Motor neuron (in vitro differentiated cells): ENCODE results near the gene GNLY. TPM values are rescaled to one million over a fixed set of nuclear protein-coding genes. Genes with fewer than 3 reads are reported as not detected.
A peak's percentile ranks its signal among the peaks of the same experiment; 100 is the strongest.

Experiments
- ATAC-seq, 8 experiments: fragments of 200-7000 bp; cut with Tn5 transposase; replicated peaks in 6 of 8; 2 replicates each; pipeline ENCODE4 v1.8.0; 2021; ENCODE audit warnings: mild to moderate bottlenecking in 8 of 8, moderate library complexity in 8 of 8
- H3K27ac ChIP-seq, 2 donors: fragments of 250-450 bp; sonication (Bioruptor Pico); 2 replicates each; pipeline ENCODE4 v1.9.0; 2021; ENCODE audit warnings: antibody characterized with exemption in 2 of 2, mild to moderate bottlenecking in 2 of 2, moderate library complexity in 1 of 2
- H3K4me1 ChIP-seq, 2 donors: fragments of 250-450 bp; sonication (Bioruptor Pico); replicated peaks in 1 of 2; 2 replicates each; pipeline ENCODE4 v1.6.1; 2021; ENCODE audit warnings: antibody characterized with exemption in 2 of 2, mild to moderate bottlenecking in 2 of 2, moderate library complexity in 1 of 2
- H3K4me3 ChIP-seq, 5 donors: fragments of 250-450 bp; sonication (Bioruptor Pico); 2 replicates each; pipeline ENCODE4 v1.9.0; 2021; ENCODE audit warnings: antibody characterized with exemption in 5 of 5, mild to moderate bottlenecking in 5 of 5, moderate library complexity in 4 of 5
- WGBS, 10 experiments: fragments of 450-650 bp; shearing (Covaris generic); methylation state at CpG; one replicate each; pipeline ENCODE4 v1.0.0; 2022; 5-methylcytosine and 5-hydroxymethylcytosine counted together
- in situ Hi-C, 9 experiments: fragments of 400-800 bp; cut with MboI; loops; one replicate each; pipeline ENCODE4 v1.15.0; 2021; ENCODE audit warnings: low sequenced_read_pairs in 9 of 9, low pct_unique_long_range_greater_than_20kb in 2 of 9; ENCODE audit not compliant: unreplicated experiment in 9 of 9
- total RNA-seq, 8 experiments: library from RNA; unstranded; fragments of 300-600 nt; gene quantifications; 2 replicates each; pipeline versions ENCODE4 v1.2.3 to v1.2.4, GENCODE V29; 2022

GNLY gene
- total RNA-seq, 8 experiments from 2014 or later: 0.11 to 0.46 (median 0.29) TPM; not detected in 2

DNA sequence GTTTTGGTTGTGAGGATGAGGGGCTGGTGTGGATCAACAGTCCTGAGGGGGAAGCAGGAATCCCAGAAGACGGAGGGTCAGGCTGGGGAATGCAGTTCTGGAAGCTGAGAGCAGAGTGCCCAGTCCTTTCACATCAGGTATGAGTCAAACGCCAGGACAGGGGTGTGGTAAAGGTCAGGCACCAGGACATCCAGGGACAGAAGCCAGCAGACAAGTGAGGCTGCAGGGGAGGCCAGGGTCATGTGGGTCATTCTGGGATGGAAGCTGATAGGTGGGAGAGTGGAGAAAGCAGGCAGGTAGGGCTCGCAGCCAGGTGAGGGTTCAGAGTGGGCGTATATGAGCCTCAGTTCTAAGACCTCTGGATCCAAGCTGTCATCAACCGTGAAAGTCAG is 12.8 kb upstream of the GNLY start:
- Histone ChIP-seq H3K4me1 (no peaks in the 10 kb centered on the region), H3K4me3 (no peak overlapping the region), H3K27ac (no peak overlapping the region)
- WGBS, 10 experiments: 45 to 100% (median 74%) methylated on average over 1 to 5 of the region's 5 CpGs; no CpG with 5 or more reads in 2 of the 10 experiments
- no peak for ATAC-seq
- in situ Hi-C loops: no loop called here

DNA sequence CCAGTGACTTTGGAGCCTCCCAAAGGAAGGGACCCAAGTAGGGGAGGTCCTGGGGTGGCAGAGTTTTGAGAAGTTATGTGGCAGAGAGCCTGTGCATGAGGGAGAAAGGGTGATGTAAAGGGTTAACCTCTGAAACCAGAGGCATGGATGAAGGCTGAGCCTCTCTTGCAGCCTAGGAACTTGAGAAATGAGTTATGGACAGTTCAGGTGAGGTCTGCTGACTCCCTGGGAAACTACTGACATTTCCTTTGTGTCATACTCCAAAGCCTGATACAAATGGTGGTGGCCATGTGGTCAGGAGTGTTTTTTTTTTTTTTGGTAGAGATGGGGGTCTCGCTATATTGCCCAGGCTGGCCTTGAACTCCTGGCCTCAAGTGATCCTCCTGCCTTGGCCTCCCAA is 12.4 kb upstream of the GNLY start:
- ATAC-seq: no peak
- Histone ChIP-seq H3K27ac (no peak overlapping the region), H3K4me1 (no peaks in the 10 kb centered on the region), H3K4me3 (no peak overlapping the region)
- 75 to 90% (median 80%) methylated on average over 1 of the region's 1 CpG; no CpG with 5 or more reads in 7 of the 10 experiments for WGBS, 10 experiments
- in situ Hi-C loops: no loop called here

DNA sequence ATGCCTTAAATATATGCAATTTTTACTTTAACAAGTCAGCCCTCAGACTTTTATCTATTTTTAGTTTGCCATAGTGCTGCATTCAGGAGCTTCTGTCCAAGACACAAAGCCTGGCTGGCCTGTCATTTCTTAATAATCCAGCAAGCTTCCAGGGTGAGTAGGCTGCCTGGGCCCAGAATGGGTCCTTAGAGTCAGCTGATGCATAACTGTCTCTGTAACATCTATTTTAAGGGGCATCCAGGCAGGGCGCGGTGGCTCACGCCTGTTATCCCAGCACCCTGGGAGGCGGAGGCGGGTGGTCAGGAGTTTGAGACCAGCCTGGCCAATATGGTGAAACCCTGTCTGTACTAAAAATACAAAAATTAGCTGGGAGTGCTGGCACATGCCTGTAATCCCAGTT is 11.8 kb upstream of the GNLY start:
- WGBS, 10 experiments: 81 to 100% (median 92%) methylated on average over 1 to 5 of the region's 5 CpGs; no CpG with 5 or more reads in 5 of the 10 experiments
- peak in 3 of 8 experiments; percentile 30 to 46 (median 42) for ATAC-seq
- no peak overlapping the region for H3K4me3 ChIP-seq
- H3K27ac ChIP-seq: no peak overlapping the region
- in situ Hi-C loops: no loop called here
- no peaks in the 10 kb centered on the region for H3K4me1 ChIP-seq

DNA sequence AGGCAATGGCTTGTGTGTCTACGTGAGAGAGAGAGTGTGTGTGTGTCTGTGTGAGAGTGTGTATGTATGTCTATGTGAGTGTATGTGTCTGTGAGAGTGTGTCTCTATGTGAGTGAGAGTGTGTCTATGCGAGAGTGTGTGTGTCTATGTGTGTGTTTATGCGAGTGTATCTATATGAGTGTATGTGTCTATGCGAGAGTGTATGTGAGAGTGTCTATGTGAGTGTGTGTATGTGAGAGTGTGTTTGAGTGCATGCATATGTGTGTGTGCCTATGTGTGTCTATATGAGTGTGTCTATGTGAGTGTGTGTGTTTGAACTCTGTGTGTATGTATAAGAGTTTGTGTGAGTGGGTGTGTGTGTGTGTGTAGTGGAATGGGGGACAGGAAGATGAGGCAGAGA is 9.8 kb upstream of the GNLY start:
- ATAC-seq: no peak
- in situ Hi-C loops: no loop called here
- H3K4me3 ChIP-seq: no peak overlapping the region
- no peak overlapping the region for H3K27ac ChIP-seq
- 67 to 100% (median 86%) methylated on average over 1 to 3 of the region's 4 CpGs; no CpG with 5 or more reads in 2 of the 10 experiments for WGBS, 10 experiments
- no peaks in the 10 kb centered on the region for H3K4me1 ChIP-seq

DNA sequence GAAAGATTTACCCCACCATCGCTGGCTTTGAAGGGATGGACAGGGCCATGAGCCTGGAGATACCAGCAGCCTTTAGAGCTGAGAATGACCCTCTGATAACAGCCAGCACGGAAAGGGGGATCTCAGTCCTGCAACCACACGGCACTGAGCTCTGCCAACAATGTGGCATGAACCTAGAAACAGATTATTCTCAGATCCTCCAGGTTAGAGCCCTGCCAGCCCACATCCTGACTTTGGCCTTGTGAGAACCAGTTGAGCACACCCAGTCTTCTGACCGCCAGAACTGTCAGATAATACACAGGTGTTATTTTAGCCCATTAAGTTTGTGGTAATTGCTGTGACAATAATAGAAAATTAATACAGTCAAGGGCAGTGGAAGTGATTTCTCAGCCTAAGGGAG is 9.4 kb upstream of the GNLY start:
- in situ Hi-C loops: no loop called here
- 67 to 100% (median 79%) methylated on average over 1 to 3 of the region's 4 CpGs; no CpG with 5 or more reads in 3 of the 10 experiments for WGBS, 10 experiments
- no peak overlapping the region for H3K4me3 ChIP-seq
- no peak overlapping the region for H3K27ac ChIP-seq
- ATAC-seq: no peak
- no peaks in the 10 kb centered on the region for H3K4me1 ChIP-seq

DNA sequence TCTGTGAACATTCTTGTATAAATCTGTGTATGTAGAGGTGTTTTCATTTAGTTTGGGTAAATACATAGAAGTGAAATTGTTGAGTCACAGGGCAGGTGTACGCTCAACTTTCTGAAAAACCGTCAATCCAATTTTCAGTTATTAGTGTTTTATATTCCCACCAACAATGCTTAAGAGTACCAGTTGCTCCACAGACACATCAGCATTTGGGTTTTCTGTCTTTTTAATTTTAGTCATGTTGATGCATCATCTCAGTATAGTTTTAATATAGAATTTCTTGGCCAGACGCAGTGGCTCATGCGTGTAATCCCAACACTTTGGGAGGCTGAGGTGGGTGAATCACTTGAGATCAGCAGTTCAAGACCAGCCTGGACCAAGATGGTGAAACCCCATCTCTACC is 3.2 kb upstream of the GNLY start:
- 60 to 100% (median 89%) methylated on average over 1 to 4 of the region's 4 CpGs; no CpG with 5 or more reads in 2 of the 10 experiments for WGBS, 10 experiments
- in situ Hi-C loops: no loop called here
- Histone ChIP-seq H3K4me1 (no peaks in the 10 kb centered on the region), H3K4me3 (no peak overlapping the region), H3K27ac (no peak overlapping the region)
- ATAC-seq: no peak

DNA sequence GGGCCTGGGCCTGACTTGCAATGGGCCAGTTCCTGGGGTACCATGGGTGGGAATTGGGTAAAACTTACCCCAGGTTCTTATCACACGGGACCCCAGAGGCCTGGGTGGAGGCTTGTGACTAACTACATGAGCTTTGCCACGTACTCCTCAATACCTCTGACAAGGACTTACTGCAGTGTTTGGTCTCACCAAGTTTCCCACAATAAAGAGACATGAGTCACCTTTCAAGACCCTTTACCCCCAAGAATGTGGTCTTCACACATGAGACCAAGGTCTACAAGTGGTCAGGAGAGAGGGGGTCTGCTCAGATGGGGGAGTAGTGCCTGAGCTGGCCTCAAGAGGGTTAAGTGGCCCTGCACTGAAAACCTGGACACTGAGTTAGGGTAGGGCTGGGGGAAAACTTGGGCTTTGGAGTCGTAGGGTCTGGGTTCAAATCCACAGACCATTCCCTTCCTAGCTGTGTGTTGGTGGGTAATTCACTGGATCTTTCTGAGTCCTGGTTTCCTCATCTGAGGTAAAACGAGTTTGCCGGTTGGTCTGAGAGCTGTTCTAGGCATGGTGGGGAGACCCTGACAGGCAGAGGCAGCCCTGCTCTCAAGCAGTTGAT is 2.0 kb upstream of the GNLY start:
- Histone ChIP-seq H3K4me1 (no peaks in the 10 kb centered on the region), H3K27ac (no peak overlapping the region), H3K4me3 (no peak overlapping the region)
- WGBS, 10 experiments: 38 to 83% (median 73%) methylated on average over 1 to 4 of the region's 5 CpGs; no CpG with 5 or more reads in 4 of the 10 experiments
- in situ Hi-C loops: no loop called here
- no peak for ATAC-seq

DNA sequence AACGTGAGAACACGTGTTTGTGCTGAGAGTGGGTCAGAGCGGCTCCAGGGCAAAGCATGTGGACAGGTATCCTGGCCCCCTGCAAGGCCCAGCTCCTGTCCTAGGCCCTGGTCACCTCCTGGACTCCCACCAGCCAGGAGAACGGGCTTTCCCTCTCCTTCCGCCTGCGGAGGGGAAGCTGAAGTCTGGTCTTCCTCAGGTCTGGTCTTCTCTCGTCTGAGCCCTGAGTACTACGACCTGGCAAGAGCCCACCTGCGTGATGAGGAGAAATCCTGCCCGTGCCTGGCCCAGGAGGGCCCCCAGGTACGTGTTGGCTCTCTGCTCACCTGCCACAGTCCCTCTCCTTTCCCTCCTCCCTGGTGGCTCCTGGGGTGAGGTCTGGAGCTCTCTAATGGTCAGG is 963 bp downstream of the GNLY start:
- in situ Hi-C loops: no loop called here
- WGBS, 10 experiments: 33 to 90% (median 67%) methylated on average over 2 to 8 of the region's 11 CpGs; no CpG with 5 or more reads in 5 of the 10 experiments
- ATAC-seq: no peak
- Histone ChIP-seq H3K4me1 (no peaks in the 10 kb centered on the region), H3K27ac (no peak overlapping the region), H3K4me3 (no peak overlapping the region)

DNA sequence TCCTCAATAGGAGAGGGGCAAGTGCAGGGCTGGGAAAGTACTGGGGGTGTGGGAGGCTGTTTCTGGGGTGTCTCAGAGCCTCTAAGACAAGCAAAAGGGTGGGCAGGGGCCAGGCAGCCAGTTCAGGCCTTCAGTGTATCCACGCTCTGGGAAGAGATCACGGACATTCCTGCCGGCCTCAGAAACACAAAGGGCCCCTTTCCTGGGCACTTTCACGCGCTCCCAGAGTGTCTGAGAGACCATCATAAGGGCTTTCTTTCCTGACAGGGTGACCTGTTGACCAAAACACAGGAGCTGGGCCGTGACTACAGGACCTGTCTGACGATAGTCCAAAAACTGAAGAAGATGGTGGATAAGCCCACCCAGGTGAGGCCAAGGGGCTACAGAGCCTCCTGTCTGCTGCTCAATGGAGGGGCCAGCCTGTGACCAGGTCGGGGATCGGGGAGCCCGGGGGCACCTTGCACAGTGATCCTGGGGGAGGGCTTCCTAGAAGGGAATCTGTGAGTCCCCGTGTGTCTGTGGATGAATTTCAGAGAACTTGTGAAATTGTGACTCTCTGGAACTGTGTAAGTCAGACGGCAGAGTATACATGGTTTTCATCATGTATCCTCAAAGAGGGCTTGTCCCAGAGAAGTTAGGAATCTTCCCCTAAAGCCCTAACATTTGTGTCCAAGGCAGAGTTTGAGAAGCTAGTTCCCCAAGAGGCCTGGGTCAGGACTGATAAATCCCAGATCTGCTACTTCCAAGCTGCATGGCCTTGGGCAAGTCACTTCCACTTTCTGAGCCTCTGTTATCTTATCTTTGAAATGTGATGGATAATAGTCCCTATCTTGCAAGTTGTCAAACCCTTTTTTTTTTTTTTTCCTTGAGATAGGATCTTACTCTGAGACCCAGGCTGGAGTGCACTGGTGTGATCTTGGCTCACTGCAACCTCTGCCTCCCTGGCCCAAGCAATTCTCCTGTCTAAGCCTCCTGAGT is 1.8 kb downstream of the GNLY start:
- H3K4me3 ChIP-seq: no peak overlapping the region
- in situ Hi-C loops: no loop called here
- ATAC-seq: no peak
- no peak overlapping the region for H3K27ac ChIP-seq
- WGBS, 10 experiments: 40 to 80% (median 61%) methylated on average over 1 to 4 of the region's 12 CpGs; no CpG with 5 or more reads in 5 of the 10 experiments
- H3K4me1 ChIP-seq: no peaks in the 10 kb centered on the region

DNA sequence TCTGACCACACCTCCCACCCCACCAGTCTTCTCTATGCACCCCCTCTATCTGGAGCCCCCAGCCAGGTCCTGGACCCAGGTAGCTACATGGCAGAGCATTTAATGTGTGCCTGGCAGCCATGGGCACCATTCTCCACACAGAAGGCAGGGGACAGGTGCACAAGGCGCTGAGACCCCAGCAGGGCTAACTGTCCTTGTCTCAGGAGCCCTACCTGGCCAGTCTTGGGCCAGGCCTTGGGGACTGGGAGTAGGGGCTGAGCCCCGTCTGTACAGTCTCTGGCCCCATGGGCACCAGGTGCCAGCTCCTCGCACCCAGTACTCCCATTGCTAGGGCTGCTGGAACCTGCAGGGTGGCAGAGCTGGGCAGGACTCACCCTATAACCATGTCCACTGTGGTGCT is 2.9 kb downstream of the GNLY start:
- H3K4me1 ChIP-seq: no peaks in the 10 kb centered on the region
- in situ Hi-C loops: no loop called here
- no peak overlapping the region for H3K4me3 ChIP-seq
- no peak for ATAC-seq
- 80 to 100% methylated on average over 1 to 2 of the region's 3 CpGs; no CpG with 5 or more reads in 8 of the 10 experiments for WGBS, 10 experiments
- H3K27ac ChIP-seq: no peak overlapping the region

DNA sequence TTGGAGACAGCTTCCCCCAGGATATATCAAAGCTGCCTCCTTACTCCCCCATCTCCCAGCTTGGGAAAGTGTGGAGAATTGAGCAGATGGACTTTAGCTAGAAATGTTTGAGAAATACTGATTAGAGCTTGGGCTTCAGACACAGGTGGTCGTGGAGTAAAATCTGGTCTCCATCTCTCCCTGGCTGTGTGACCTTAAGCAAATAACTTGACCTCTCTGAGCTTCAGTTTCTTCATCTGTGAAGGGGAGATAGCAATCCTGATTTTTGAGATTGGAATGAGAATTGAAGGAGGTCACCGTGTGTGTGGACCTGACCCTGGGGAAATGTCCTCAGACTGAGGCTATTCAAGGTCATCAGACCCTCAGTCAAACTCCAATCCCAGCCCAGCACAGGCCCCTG is 3.6 kb downstream of the GNLY start:
- no peak for ATAC-seq
- 0 to 83% (median 64%) methylated on average over 1 of the region's 2 CpGs; no CpG with 5 or more reads in 6 of the 10 experiments for WGBS, 10 experiments
- in situ Hi-C loops: no loop called here
- Histone ChIP-seq H3K27ac (no peak overlapping the region), H3K4me3 (no peak overlapping the region), H3K4me1 (no peaks in the 10 kb centered on the region)

DNA sequence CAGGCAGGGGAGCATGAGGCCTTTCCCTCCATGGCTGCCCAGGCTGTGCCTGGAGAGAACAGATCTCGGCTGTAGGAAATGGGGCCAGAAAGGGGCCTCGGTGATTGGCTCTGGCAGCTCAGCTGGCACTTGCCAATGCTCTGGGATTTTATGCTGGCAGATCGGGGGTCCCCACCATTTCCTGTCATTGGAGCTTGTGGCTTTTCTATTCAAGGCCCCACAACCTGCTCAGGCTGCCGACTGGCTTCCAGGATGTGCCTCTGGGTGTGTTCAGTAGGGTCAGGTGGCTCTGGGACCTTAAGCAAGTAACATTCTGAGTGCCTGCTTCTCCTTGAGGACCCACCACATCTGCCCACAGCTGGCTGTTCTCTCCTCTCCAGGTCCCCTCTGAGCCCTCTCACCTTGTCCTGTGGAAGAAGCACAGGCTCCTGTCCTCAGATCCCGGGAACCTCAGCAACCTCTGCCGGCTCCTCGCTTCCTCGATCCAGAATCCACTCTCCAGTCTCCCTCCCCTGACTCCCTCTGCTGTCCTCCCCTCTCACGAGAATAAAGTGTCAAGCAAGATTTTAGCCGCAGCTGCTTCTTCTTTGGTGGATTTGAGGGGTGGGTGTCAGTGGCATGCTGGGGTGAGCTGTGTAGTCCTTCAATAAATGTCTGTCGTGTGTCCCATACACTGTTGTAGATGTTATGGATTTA is 4.2 kb downstream of the GNLY start:
- ATAC-seq: no peak
- 40 to 85% (median 74%) methylated on average over 2 to 7 of the region's 11 CpGs; no CpG with 5 or more reads in 4 of the 10 experiments for WGBS, 10 experiments
- Histone ChIP-seq H3K4me3 (no peak overlapping the region), H3K4me1 (no peaks in the 10 kb centered on the region), H3K27ac (no peak overlapping the region)
- in situ Hi-C loops: no loop called here

DNA sequence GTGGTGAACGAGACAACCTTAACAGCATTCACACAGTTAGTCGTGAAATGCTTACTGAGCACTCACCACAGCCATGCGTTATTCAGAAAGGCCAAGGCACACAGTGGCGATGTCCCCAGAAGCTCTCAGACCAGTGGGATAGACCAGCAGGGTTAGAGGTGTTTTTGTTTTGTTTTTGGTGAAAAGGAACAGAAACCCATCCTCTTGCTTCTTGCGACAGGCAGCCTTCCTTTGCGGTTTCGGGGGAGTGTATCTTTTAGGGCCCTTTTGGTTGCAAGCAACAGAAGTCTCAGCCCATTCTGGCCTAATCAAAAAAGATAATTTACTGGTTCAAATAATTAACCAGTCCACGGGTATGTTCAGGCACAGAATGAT is 4.7 kb downstream of the GNLY start:
- in situ Hi-C loops: no loop called here
- no peak for ATAC-seq
- WGBS, 10 experiments: 72 to 95% (median 86%) methylated on average over 1 to 7 of the region's 8 CpGs; no CpG with 5 or more reads in 4 of the 10 experiments
- no peaks in the 10 kb centered on the region for H3K4me1 ChIP-seq
- no peak overlapping the region for H3K4me3 ChIP-seq
- no peak overlapping the region for H3K27ac ChIP-seq
